SU-DHL-6 (cell line): ENCODE data around the gene SYT7.

ENCODE experiments used
- H2AFZ ChIP-seq: fragments of 200-600 bp; sonication (generic); 2 replicates; pipeline ENCODE4 v1.6.1; 2014; ENCODE audit warnings: low read depth, mild to moderate bottlenecking, moderate library complexity, mixed read lengths, antibody characterized with exemption, low read length; ENCODE audit not compliant: severe bottlenecking
- H3F3A ChIP-seq: fragments of 200-600 bp; shearing (Covaris generic); 2 replicates; pipeline ENCODE4 v1.6.0; 2016; ENCODE audit warnings: antibody characterized with exemption, mild to moderate bottlenecking; ENCODE audit not compliant: insufficient read depth
- H3K27ac ChIP-seq: fragments of 200-600 bp; sonication (generic); 2 replicates; pipeline ENCODE4 v1.5.1; 2016; ENCODE audit warnings: low read depth, mild to moderate bottlenecking, low read length, moderate library complexity, mixed read lengths
- H3K27me3 ChIP-seq: fragments of 200-600 bp; sonication (generic), shearing (Covaris generic); 2 replicates; pipeline ENCODE4 v1.6.0; 2014; ENCODE audit warnings: mild to moderate bottlenecking, low read length
- H3K36me3 ChIP-seq: fragments of 200-600 bp; sonication (generic); 2 replicates; pipeline ENCODE4 v1.6.1; 2014; ENCODE audit warnings: mild to moderate bottlenecking, low read length, mixed read lengths
- H3K4me2 ChIP-seq: fragments of 300-600, 200-600 bp; shearing (Covaris generic), sonication (generic); 2 replicates; pipeline ENCODE4 v1.6.0; 2014; ENCODE audit warnings: low read length, low read depth, mild to moderate bottlenecking; ENCODE audit not compliant: poor library complexity, severe bottlenecking
- H3K4me3 ChIP-seq: fragments of 200-600 bp; sonication (generic); 2 replicates; pipeline ENCODE4 v1.5.1; 2014; ENCODE audit warnings: antibody characterized with exemption, low read length, mild to moderate bottlenecking, mixed read lengths; ENCODE audit not compliant: insufficient read depth, poor library complexity, severe bottlenecking
- H3K79me2 ChIP-seq: fragments of 200-600 bp; sonication (generic); 2 replicates; pipeline ENCODE4 v1.6.1; 2014; ENCODE audit warnings: mild to moderate bottlenecking, low read length, moderate library complexity; ENCODE audit not compliant: insufficient read depth
- H3K9ac ChIP-seq: fragments of 200-600 bp; sonication (generic); 2 replicates; pipeline ENCODE4 v1.7.0; 2014; ENCODE audit warnings: mild to moderate bottlenecking, low read length
- H3K9me2 ChIP-seq: fragments of 200-600 bp; sonication (generic); replicated peaks from 2 replicates; pipeline ENCODE4 v1.6.1; 2014; ENCODE audit warnings: low read length; ENCODE audit not compliant: insufficient read depth
- H3K9me3 ChIP-seq: fragments of 200-600 bp; sonication (generic); 2 replicates; pipeline ENCODE4 v1.6.1; 2014; ENCODE audit warnings: low read length, mixed read lengths; ENCODE audit not compliant: insufficient read depth
- H4K20me1 ChIP-seq: fragments of 200-600 bp; sonication (generic); 2 replicates; pipeline ENCODE4 v1.6.1; 2014; ENCODE audit warnings: low read depth, mild to moderate bottlenecking, antibody characterized with exemption, low read length, moderate library complexity, mixed read lengths
- CTCF ChIP-seq: fragments of 200-600 bp; sonication (generic); IDR thresholded peaks from one replicate; pipeline ENCODE4 v1.5.1; 2017; ENCODE audit warnings: antibody characterized with exemption, mild to moderate bottlenecking, low read length, moderate library complexity; ENCODE audit not compliant: insufficient read depth, poor library complexity, severe bottlenecking
- EZH2phosphoT487 ChIP-seq: fragments of 200-600 bp; sonication (generic), shearing (Covaris generic); conservative IDR thresholded peaks from 2 replicates; pipeline ENCODE4 v1.6.1; 2018; ENCODE audit warnings: mild to moderate bottlenecking, antibody characterized with exemption, low read length, moderate library complexity, mixed read lengths

The SYT7 gene

GRCh38 chr11:61534025-61534932 lies 46.6 kb downstream of the SYT7 start:
- Histone ChIP-seq H3K9me3 (no peaks in the 10 kb centered on the region), H3K9ac (no peak overlapping the region), H2AFZ (no peak overlapping the region), H3K36me3 (no peaks in the 10 kb centered on the region), H3K79me2 (no peaks in the 10 kb centered on the region), H3K4me2 (no peak overlapping the region), H3K27me3 (no peaks in the 10 kb centered on the region), H3F3A (no peaks in the 10 kb centered on the region), H3K27ac (no peak overlapping the region), H3K4me3 (no peak overlapping the region), H4K20me1 (no peaks in the 10 kb centered on the region), H3K9me2 (no peaks in the 10 kb centered on the region)
- TF ChIP-seq EZH2phosphoT487 (no peak), CTCF (no peak)

GRCh38 chr11:61533401-61533800 lies 47.5 kb downstream of the SYT7 start:
- Histone ChIP-seq H2AFZ (no peak overlapping the region), H3K36me3 (no peaks in the 10 kb centered on the region), H3K9me2 (no peaks in the 10 kb centered on the region), H3K79me2 (no peaks in the 10 kb centered on the region), H3K4me3 (no peak overlapping the region), H4K20me1 (no peaks in the 10 kb centered on the region), H3K9me3 (no peaks in the 10 kb centered on the region), H3K27me3 (no peaks in the 10 kb centered on the region), H3F3A (no peaks in the 10 kb centered on the region), H3K9ac (no peak overlapping the region), H3K27ac (no peak overlapping the region), H3K4me2 (no peak overlapping the region)
- no peak for TF ChIP-seq EZH2phosphoT487
- TF ChIP-seq CTCF = no peak

- TF ChIP-seq EZH2phosphoT487 (no peak), CTCF (no peak)
- Histone ChIP-seq H3K4me3 (no peak overlapping the region), H2AFZ (no peak overlapping the region), H3K4me2 (no peak overlapping the region), H3F3A (no peaks in the 10 kb centered on the region), H3K9me3 (no peaks in the 10 kb centered on the region), H3K9ac (no peak overlapping the region), H4K20me1 (no peaks in the 10 kb centered on the region), H3K27ac (no peak overlapping the region), H3K79me2 (no peaks in the 10 kb centered on the region), H3K27me3 (no peaks in the 10 kb centered on the region), H3K9me2 (no peaks in the 10 kb centered on the region), H3K36me3 (no peaks in the 10 kb centered on the region)
Observed at GRCh38 chr11:61533039-61533375, 47.9 kb downstream of the SYT7 start.
